HG03060 (cell line): ENCODE data around the gene PAPLN.

ENCODE experiments used
- ATAC-seq: cut with Tn5 transposase; IDR thresholded peaks from one replicate; pipeline ENCODE4 v1.9.1; 2021; ENCODE audit warnings: low read depth, moderate number of reproducible peaks; ENCODE audit not compliant: unreplicated experiment

Gene PAPLN

DNA sequence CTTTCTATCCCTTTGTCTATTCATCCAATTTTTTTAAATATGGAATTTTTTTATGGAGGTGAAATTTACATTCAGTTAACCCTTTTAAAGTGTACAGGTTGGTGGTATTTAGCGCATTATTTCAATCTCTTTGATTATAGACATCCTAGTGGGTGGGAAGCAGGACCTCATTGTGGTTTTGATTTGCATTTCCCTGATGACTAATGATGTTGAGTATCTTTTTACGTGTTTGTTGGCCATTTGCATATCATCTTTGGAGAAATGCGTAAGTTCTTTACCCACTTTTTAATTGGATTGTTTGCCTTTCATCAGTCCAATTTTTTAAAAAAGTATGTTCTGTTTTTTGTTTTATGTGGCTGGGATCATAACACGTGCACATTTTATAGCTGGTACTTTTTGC lies 20.8 kb downstream of the PAPLN start:
- no peak for ATAC-seq

DNA sequence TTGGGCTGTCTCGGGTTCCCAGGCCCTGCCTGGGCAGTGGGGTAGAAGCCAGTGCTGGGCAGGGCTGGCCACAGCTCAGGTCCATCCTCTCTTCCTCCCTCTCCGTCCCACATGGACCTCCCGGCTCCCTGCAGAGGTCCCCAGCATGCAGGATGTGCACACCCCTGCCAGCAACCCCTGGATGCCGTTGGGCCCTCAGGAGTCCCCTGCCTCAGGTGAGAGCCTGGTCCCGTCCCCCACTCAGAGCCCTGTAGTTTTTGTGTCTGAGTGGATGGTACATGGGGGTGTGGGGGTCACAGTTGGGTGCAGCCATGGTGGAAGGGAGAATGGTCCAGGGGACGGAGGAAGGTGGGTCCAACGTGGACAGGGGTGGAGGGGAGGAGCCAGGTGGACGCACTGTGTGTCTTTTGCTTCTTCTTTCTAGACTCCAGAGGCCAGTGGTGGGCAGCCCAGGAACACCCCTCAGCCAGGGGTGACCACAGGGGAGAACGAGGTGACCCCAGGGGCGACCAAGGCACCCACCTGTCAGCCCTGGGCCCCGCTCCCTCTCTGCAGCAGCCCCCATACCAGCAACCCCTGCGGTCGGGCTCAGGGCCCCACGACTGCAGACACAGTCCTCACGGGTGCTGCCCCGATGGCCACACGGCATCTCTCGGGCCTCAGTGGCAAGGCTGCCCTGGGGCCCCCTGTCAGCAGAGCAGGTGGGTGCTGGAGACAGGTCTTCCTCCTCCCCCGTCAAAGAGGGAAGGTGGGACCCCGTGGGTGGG lies 21.7 kb downstream of the PAPLN start:
- ATAC-seq, result no peak

DNA sequence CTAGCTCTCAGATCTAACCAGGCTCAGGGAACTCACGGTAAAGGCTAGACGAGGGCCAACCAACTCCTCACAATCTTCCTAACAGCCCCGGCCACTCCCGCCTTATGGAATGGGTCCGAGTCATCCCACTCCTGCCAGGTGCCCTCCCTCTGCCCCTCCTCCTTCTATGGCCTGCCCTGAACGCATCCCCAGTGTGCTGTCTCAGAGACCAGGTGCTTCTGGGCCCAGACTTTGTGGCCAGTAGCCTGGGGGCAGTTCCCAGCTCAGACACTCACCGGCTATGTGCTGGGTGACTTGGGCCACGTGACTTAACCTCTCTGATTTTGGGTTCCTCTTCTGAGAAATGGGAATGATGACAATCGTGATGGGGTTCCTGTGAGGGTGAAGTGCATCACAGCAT lies 22.5 kb downstream of the PAPLN start:
- ATAC-seq, result no peak

DNA sequence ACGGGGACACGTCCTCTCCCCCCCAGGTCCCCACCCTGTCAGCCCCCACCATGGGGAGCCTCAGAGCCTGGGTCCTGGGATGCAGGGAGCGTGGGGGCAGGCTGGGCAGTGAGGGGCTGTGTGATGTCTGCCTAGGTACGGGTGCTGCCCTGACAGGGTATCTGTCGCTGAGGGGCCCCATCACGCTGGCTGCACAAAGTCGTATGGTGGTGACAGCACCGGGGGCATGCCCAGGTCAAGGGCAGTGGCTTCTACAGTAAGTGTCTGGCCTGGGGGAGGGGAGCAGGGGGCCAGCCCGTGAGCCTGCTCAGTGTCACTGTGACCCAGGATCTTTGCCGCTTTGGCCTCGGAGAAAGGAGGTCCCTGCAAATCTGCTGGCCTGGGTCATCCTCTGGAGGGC lies 23.3 kb downstream of the PAPLN start:
- ATAC-seq, result no peak

DNA sequence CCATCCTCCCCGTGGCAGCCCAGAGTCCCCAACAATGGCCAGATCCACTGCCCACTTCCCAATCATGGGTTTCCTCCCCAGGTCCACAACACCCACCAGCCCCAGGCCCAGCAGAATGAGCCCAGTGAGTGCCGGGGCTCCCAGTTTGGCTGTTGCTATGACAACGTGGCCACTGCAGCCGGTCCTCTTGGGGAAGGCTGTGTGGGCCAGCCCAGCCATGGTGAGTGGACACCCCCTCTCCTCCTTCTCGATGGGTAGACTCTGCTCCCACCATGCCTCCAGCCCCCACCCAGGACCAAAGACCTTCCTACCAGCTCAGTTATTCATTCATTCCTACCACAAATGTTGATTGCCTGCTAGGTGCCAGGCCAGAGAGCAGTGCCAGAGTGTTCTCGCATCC lies 23.8 kb downstream of the PAPLN start:
- ATAC-seq, result no peak

DNA sequence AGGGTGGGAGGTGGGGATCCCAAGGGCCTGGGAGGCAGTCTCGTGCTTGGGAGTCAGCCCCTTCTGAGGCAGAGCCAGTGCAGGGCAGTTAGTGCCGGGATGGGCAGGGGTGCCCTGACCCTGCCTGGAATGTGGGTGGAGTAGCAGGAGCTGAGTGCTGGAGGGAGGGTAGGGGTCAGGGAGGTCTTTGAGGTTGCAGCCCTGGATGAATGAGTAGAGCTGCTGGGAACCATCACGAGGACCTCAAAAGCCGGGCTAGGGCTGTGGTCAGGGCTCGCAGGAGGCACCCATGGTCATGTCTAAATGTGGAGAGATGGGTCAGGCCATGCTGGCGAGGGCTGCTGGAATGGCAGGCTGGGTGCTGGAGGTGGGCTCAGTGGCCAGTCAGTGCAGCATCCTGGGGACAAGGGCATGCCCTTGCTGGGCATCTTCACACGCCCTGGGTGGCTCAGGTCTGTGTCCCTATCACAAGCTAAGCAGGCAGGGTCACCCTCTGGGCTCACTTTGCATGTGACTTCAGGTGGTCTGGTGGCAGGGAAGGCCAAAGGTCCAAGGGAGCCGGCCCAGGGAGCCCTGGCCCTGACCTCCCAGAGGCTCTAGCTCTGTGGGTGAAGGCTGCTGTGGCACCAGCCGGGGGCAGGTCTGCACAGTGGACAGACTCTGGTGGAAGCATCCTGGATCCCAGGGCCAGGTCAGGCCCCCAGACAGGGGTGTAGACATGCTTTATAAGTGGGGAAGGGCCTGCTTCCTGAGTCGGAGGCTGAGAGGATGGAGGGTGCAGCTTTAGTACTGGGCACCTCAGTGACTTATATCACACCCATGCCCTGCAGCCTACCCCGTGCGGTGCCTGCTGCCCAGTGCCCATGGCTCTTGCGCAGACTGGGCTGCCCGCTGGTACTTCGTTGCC lies 24.5 kb downstream of the PAPLN start:
- no peak for ATAC-seq

DNA sequence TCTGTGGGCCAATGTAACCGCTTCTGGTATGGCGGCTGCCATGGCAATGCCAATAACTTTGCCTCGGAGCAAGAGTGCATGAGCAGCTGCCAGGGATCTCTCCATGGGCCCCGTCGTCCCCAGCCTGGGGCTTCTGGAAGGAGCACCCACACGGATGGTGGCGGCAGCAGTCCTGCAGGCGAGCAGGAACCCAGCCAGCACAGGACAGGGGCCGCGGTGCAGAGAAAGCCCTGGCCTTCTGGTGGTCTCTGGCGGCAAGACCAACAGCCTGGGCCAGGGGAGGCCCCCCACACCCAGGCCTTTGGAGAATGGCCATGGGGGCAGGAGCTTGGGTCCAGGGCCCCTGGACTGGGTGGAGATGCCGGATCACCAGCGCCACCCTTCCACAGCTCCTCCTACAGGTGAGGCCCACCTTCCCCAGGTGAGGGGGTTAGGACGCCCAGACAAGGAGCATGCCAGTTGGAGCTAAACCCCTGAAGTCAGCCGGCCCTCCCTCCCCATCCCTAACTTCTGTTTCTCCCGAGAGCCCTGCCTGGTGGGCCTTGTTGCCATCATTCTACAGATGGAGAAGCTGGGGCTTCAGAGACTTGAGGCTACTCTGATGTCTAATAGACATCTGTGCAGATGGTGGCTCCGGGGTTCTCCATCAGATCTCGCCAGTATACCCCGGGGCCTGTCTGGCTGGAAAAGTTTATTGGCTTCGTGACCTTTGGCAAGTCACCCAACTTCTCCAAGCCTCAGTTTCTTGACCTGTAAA lies 25.3 kb downstream of the PAPLN start:
- ATAC-seq, result no peak

DNA sequence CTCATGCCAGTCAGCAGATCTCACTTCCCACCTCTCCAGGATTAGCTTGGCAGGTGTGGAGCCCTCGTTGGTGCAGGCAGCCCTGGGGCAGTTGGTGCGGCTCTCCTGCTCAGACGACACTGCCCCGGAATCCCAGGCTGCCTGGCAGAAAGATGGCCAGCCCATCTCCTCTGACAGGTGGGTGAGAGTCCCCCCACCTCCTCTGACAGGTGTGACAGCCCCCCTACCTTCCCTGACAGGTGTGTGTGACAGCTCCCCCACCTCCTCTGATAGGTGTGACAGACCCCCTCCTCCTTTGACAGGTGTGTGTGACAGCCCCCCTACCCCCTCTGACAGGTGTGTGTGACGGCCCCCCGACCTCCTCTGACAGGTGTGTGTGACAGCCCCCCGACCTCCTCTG lies 26.3 kb downstream of the PAPLN start:
- ATAC-seq, result no peak

DNA sequence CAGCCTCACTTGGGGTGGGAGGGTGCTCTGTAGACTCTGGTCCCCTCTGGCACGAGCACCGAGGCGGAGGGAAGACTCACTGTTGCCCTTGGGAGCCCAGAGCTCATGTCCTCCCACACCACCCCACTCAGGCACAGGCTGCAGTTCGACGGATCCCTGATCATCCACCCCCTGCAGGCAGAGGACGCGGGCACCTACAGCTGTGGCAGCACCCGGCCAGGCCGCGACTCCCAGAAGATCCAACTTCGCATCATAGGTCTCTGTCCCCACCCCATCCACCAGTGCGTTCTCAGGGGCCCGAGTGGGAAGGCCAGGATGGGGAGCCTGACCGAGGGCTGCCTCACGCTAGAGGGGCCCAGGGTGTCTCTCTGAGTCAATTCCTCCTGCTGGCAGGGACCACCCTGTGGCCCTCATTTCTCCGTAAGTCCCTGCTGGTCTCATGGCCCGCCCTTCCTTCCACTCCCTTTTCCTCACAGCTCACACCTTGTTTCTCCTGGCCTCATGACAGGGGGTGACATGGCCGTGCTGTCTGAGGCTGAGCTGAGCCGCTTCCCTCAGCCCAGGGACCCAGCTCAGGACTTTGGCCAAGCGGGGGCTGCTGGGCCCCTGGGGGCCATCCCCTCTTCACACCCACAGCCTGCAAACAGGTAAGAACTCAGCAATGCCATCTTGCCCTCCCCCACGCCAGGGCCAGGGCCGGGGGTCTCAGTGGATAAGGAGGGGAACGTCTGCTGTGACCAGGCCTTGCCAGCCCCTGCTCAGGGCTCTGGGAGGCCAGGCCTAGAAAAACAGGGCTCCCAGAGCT lies 27.0 kb downstream of the PAPLN start:
- no peak for ATAC-seq

DNA sequence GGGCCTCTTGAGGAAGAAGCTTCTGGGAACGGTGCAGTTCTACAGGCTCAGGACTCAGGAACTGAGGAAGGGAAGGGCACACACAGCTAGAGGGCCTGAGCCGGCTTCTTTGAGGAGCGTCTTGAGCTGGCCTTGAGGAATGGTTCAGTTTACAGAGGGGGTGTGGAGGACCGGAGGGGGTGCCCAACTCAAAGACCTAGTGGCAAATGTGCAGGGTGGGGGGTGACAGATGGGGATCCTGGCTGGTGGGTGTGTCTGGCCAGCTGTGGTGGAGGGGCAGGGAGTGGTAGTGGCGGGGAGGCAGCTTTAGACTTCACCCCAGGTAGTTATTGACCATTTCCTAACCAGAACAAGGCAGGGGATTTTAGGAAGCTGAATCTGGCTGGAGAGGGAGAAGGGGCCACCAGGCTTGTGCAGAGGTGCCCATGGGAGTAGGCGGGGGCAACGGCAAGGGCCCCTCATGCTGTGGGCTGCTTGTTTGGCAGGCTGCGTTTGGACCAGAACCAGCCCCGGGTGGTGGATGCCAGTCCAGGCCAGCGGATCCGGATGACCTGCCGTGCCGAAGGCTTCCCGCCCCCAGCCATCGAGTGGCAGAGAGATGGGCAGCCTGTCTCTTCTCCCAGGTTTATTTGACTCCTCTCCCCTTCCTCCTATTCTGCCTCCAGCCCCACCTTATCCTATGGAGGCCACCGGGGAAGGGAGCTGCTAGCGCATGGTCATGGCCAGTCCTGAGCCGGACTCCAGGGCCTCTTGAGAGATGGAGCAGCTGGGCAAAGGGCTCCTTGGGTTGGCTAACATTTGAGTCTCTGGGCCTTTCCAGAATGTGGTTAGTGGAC lies 27.8 kb downstream of the PAPLN start:
- no peak for ATAC-seq

DNA sequence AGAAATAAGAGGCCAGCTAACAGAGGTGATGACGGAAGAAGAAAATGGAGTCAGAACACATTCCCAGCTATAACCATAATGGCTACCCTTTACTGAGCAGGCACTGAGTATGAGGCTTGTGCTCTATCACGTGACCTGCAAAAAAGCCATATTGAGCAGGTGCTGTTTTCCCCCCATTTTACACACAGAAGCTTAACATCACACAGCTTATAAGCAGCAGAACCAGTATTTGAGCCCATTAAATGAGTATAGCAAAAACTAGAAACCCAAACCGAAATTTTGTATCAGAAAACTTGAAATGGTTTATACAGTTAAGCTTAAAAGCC lies 28.4 kb downstream of the PAPLN start:
- no peak for ATAC-seq

DNA sequence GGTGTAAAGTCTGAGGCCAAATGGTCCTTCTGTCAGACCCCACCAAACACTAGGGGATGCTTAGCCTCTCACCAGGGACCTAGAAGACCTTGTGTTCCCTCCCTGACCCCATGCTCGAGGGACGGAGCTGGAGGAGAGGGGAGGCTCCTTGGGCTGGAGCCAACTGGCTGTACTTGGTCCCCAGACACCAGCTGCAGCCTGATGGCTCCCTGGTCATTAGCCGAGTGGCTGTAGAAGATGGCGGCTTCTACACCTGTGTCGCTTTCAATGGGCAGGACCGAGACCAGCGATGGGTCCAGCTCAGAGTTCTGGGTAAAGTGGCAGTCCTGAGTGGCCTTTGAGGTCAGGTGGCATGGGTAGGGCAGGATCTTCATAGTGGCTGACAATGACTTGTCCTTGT lies 29.0 kb downstream of the PAPLN start:
- ATAC-seq, result no peak

DNA sequence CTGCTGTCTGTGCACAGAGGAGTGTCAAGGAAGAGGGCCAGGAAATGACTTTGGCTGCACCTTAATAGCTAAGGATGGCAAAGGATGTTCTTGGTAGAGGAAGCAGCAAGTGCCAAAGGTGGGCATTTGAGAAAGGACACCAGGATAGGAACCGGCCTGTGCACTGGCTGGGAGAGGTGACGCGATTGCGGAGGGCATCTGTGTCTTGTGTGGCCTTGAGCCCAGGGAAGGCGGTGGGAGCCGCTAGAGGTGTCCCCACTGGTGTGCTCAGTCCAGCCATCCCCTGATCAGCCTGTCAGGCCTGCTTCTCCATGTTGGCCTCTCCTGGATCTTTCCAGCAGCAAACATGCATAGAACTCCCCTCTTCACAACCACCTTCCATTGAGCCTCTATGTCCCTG lies 30.2 kb downstream of the PAPLN start:
- no peak for ATAC-seq

DNA sequence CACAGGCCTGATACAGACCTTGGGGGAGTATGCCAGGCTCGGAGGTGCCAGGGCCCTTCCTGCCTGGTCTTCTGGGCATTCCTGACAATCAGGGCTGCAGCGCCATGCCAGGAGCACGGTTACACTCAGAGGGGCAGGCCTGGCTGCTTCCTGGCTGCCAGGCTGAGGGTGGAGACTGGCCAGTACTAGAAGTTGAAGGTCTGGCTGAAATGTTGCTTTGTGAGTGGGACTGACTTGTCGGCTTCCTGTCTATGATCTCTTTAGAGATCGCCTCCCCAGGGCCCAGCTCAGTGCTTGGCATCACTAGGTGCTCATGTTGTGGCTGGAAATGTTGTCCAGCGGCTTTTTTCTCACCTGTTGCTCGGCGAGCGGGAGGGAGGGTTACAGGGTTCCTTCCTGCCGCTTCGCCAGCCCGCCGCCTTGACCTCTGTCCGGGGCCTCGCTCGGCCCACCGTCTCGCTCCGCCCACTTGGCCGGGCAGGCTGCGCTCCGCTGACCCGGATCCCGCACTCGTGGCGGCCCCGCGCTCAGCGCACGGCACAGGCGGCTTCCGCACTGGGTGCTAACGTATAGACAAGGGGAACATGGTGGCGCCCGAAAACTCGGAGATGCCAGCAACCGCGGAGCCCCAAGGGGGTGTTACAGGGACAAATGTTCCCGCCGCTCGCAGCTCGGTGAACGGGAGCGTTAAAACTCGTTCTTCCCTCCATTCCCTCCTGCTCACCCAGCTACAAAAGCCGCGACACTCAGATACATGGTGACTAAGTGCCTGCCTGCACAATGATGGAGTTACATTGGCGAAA lies 32.6 kb downstream of the PAPLN start:
- ATAC-seq, result no peak

DNA sequence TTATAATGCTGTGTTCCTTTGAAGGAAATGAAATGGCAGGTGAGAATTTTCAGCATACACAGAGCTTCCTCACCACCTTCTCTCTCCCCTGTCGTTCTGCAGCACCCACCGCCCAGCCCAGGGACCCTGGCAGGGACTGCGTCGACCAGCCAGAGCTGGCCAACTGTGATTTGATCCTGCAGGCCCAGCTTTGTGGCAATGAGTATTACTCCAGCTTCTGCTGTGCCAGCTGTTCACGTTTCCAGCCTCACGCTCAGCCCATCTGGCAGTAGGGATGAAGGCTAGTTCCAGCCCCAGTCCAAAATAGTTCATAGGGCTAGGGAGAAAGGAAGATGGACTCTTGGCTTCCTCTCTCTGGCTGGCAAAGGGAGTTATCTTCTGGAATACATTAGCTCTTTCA lies 35.1 kb downstream of the PAPLN start:
- ATAC-seq, result no peak

DNA sequence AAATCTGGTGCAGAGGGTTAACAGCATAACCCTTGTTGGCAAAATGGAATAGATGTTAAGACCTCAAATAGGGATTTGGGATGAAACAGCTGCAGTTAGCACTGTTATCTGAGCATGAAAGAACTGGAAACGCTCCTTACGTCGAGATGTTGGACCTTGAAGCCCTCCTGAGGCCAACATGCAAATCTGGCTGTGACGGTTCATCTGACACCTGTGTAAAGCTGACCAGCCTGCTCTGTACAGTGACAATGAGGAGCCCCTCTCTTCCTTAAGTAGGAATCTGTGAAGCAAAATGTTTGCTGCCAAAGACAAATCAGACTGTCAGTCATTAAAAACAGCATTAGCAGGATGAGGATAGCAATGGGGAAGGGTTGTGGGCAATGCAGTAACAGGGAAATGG lies 36.5 kb downstream of the PAPLN start:
- ATAC-seq, result no peak

DNA sequence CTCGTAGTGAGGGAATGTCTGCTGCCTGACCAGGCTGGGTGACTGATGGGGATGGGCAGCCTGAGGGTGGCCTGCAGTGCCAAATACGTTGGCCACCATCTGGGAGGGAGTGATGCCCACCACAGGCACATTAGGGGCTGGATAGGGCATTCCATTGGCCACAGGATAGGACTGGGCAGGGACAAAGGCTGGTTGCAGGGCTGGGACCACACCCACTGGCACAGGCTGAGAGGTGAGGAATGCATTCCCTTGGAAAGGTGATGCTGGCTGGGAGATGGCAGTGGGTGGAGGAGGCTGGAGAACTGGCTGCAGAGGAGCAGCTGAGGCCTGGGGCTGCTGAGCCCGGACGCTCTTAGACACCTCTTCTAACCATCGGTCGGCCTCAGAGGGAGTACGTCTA lies 39.5 kb downstream of the PAPLN start:
- ATAC-seq, result no peak

DNA sequence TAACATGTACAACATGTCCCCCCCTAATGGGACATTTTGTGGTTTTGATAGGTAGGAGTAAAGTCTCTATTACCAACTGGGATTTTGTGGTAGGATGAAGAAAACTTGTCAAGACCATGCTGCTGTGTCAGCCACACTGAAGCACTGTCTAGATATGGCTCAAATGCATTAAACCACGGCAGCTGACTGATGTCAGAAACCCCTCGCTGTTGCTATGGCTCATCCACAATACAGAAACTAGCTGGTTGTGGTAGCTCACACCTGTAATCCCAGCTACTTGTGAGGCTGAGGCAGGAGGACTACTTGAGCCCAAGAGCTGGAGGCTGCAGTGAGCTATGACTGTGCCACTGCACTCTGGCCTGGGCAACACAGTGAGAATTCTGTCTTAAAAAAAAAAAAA lies 40.1 kb downstream of the PAPLN start:
- ATAC-seq, result no peak

DNA sequence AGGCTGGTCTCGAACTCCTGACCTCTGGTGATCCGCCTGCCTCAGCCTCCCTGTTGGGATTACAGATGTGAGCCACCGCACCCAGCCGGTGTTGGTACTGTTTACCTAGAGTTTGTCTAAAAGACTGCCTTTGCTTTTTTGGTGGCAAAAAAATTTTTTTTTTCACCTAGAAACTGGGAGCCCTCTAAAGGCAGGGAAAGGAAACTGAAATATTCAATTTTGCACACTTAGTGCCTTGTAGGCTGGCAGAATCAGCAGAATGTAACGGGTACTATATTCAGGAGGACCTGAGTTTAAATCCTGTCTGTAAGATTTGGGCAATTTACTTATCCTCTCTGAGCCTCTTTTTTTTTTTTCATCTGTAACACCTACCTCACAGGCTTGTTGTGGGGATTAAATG lies 43.6 kb downstream of the PAPLN start:
- no peak for ATAC-seq
